GM12872 (cell line): ENCODE measurements around the gene FOXN3.

ENCODE experiments used
- CTCF ChIP-seq: IDR thresholded peaks from 3 replicates; pipeline ENCODE4 v1.5.1; 2011; ENCODE audit warnings: low read depth, mild to moderate bottlenecking, low read length, moderate library complexity; ENCODE audit not compliant: insufficient read depth

Gene FOXN3

DNA sequence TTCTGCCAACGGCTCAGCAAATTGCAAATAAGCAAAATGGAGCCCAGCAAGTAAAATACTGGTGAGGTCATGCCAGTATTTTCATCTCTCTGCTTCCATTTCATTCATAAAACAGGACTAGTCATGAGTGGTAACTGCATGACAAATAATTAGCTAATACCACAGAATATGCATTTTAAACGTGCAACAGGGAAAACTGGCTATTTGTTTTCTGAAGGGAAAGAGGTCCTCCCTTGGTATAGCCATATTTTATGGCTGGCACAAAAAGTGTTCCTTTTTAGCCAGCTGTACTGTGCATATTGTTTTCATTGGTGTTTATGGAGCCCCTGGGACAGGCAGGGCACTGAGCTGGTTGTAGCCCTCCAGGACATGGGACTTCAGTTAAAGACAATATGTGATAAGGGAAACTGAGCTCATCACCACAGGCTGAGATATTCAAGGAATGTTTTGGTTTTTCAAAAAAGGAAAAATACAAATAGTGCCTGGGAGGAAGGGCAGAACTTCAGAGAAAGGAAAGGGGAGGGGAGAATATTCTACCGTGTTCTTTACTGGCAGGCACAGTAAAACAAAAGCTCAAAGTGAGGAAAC lies 26.1 kb upstream of the FOXN3 start:
- no peak for TF ChIP-seq CTCF

DNA sequence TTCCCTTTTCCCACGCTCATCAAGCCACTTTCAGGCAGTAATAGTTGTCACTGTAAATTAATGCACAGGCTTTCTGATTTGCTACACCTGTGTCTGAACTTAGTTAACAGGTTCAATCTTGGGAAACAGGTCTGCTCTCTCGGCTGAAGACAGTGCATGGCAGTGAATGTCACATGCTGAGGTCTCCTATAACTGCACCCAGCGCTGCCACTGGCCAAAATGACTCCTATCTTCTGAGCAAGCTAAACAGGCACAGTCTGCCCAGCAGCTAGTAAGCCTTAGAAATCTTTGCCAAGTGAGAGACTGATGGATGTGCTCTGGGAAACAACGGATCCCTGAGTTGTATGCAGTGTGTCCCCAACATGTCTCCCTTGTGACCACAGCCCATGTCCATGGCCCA lies 25.2 kb upstream of the FOXN3 start:
- TF ChIP-seq CTCF = no peak

DNA sequence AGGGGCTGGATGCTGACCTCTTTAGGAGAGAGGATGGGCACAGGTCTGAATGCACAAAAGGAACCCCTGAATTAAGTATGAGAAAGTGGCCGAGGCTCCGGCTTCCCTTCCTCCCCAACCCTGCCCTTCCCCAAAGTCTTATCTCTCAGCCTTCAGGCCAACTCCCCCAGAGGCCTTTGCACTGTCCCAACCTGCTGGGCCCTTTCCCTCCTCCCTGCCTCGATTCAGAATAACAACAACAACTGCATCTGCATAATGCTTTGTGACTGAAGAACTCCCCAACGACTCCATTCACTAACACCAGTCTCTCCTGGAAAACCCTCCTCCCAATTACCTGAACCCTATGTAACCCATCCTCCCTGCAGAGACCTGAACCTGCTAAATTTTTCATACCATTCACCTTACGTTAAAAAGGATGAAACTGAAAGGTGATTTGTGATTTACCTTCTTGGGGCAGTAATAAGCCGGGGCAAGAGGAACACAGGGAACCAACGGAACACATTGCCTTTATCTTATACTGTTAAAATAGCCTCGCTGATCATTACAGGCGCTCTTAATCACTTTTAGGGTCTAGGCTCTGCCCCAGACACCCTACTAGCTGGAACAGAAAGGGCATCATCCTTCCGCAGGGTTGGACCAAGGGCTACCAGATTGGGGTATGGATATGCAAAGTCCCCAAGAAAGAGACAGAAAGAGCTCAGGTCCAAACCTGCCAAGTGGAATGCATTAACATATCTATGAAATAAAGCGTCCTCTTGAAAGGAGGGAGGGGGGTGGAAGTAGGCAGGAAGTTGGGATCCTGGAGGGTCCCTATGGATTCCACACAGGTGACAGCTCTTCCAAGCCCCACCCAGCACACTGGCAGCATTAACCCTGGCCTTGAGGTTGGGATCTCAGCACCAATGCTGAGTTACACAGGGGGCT lies 24.2 kb upstream of the FOXN3 start:
- no peak for TF ChIP-seq CTCF

GRCh38 chr14:89435892-89436656 lies 19.0 kb upstream of the FOXN3 start:
- no peak for TF ChIP-seq CTCF

GRCh38 chr14:89435492-89435891 lies 18.5 kb upstream of the FOXN3 start:
- TF ChIP-seq CTCF = no peak

GRCh38 chr14:89432226-89432625 lies 15.2 kb upstream of the FOXN3 start:
- TF ChIP-seq CTCF = no peak
